B cell (primary cell): Measurements from ENCODE around the gene MRPS12. TPM values are rescaled to one million over a fixed set of nuclear protein-coding genes. Genes with fewer than 3 reads are reported as not detected.
"Not testable (repeated sequence)": the region's sequence is repeated elsewhere in the genome, so short reads cannot be mapped to it uniquely, and the experiment has no call there.

Experiments
- ATAC-seq: fragments of 200-7000 bp; cut with Tn5 transposase; one replicate; pipeline ENCODE4 v1.10.0; 2021; ENCODE audit warnings: low read depth, mild to moderate bottlenecking, moderate number of reproducible peaks, moderate library complexity
- CTCF ChIA-PET: fragments of 350-600 bp; sonication (Branson Sonifier 250); formaldehyde crosslinking; loops from one replicate; lab custom pipeline; 2021; ENCODE audit warnings: antibody characterized with exemption, inconsistent platforms; lab: Charles Lee
- POLR2A ChIA-PET: fragments of 350-600 bp; sonication (Branson Sonifier 250); formaldehyde crosslinking; loops from one replicate; lab custom pipeline; 2021; ENCODE audit warnings: antibody characterized with exemption; lab: Charles Lee
- DNase-seq: peaks from one replicate; pipeline ENCODE4 v3.0.0; 2013
- H2AFZ ChIP-seq: 2 replicates; pipeline ENCODE4 v1.6.1; 2012; ENCODE audit warnings: mild to moderate bottlenecking, low read depth, low read length; ENCODE audit not compliant: insufficient read depth, poor library complexity, severe bottlenecking
- H3K27ac ChIP-seq, 2 donors: 1 replicate in 1 of 2; 2 replicates in 1 of 2; pipeline ENCODE4 v1.5.1; 2012 to 2013; ENCODE audit warnings: low read length in 2 of 2, mild to moderate bottlenecking in 2 of 2, moderate library complexity in 1 of 2
- H3K27me3 ChIP-seq, 4 experiments: fragments of 200-600 bp in 1 of 4; sonication (generic) in 1 of 4; replicated peaks in 1 of 4; 1 replicate in 2 of 4; 2 replicates in 2 of 4; pipeline versions ENCODE4 v1.6.1 to v1.7.0; 2013 to 2016; ENCODE audit warnings: low read length in 3 of 4, mild to moderate bottlenecking in 2 of 4, mixed read lengths in 1 of 4, moderate library complexity in 1 of 4; ENCODE audit not compliant: insufficient read depth in 4 of 4, control insufficient read depth in 3 of 4; ENCODE audit errors: control extremely low read depth in 1 of 4
- H3K36me3 ChIP-seq, 2 experiments: replicated peaks in 1 of 2; 1 replicate in 1 of 2; 2 replicates in 1 of 2; pipeline versions ENCODE4 v1.6.1 to v1.7.1; 2013; ENCODE audit warnings: low read length in 1 of 2; ENCODE audit not compliant: insufficient read depth in 2 of 2, control insufficient read depth in 1 of 2; ENCODE audit errors: control extremely low read depth in 1 of 2, extremely low read depth in 1 of 2
- H3K4me1 ChIP-seq, 2 donors: fragments of 200-600 bp in 1 of 2; sonication (generic) in 1 of 2; 1 replicate in 1 of 2; 2 replicates in 1 of 2; pipeline versions ENCODE4 v1.5.1 to v1.6.1; 2013 to 2017; ENCODE audit warnings: low read length in 2 of 2; ENCODE audit not compliant: control insufficient read depth in 2 of 2, insufficient read depth in 2 of 2
- H3K4me2 ChIP-seq: replicated peaks from 2 replicates; pipeline ENCODE3; 2012; ENCODE audit warnings: mild to moderate bottlenecking, low read depth, low read length; ENCODE audit not compliant: poor library complexity, severe bottlenecking
- H3K4me3 ChIP-seq, 5 experiments: fragments of 200-600 bp in 1 of 5; sonication (generic) in 1 of 5; 1 replicate in 3 of 5; 2 replicates in 2 of 5; pipeline versions ENCODE4 v1.5.1 to v1.7.0; 2011 to 2016; ENCODE audit warnings: low read length in 4 of 5, mild to moderate bottlenecking in 4 of 5, low read depth in 2 of 5, control low read depth in 1 of 5, moderate library complexity in 1 of 5; ENCODE audit not compliant: insufficient read depth in 1 of 5; ENCODE audit errors: control extremely low read depth in 1 of 5, extremely low read depth in 1 of 5
- H3K79me2 ChIP-seq: fragments of 200-600 bp; sonication (generic); one replicate; pipeline ENCODE4 v1.6.0; 2016; ENCODE audit warnings: low read length; ENCODE audit not compliant: control insufficient read depth, insufficient read depth
- H3K9ac ChIP-seq: fragments of 200-600 bp; sonication (generic); 2 replicates; pipeline ENCODE4 v1.6.1; 2017; ENCODE audit warnings: mild to moderate bottlenecking, low read length, moderate library complexity
- H3K9me3 ChIP-seq, 3 donors: one replicate each; pipeline versions ENCODE4 v1.6.1 to v1.7.1; 2013; ENCODE audit warnings: low read length in 2 of 3; ENCODE audit not compliant: control insufficient read depth in 2 of 3, insufficient read depth in 1 of 3; ENCODE audit errors: control extremely low read depth in 1 of 3
- H4K20me1 ChIP-seq: 2 replicates; pipeline ENCODE4 v1.6.0; 2012; ENCODE audit warnings: mild to moderate bottlenecking, low read length; ENCODE audit not compliant: insufficient read depth, control insufficient read depth, poor library complexity, severe bottlenecking
- H3K27ac Mint-ChIP-seq: one replicate; pipeline ENCODE4 v1.8.0; 2021; ENCODE audit warnings: mixed read lengths
- H3K27me3 Mint-ChIP-seq: one replicate; pipeline ENCODE4 v1.8.0; 2021; ENCODE audit warnings: mixed read lengths
- H3K4me1 Mint-ChIP-seq: one replicate; pipeline ENCODE4 v1.8.0; 2021; ENCODE audit warnings: mixed read lengths
- H3K4me3 Mint-ChIP-seq: one replicate; pipeline ENCODE4 v1.8.0; 2021; ENCODE audit warnings: mixed read lengths
- H3K9me3 Mint-ChIP-seq: one replicate; pipeline ENCODE4 v1.8.0; 2022; ENCODE audit warnings: mixed read lengths; ENCODE audit not compliant: insufficient read depth
- CTCF ChIP-seq: fragments of 200-600 bp; IDR thresholded peaks from one replicate; pipeline ENCODE4 v1.8.0; 2022; ENCODE audit warnings: antibody characterized with exemption, mild to moderate bottlenecking
- EZH2 ChIP-seq: IDR thresholded peaks from 2 replicates; pipeline ENCODE4 v1.6.1; 2012; ENCODE audit warnings: borderline replicate concordance, low read depth, mild to moderate bottlenecking, moderate library complexity, low read length; ENCODE audit not compliant: insufficient read depth, poor library complexity, severe bottlenecking
- WGBS: methylation state at CpG from one replicate; pipeline ENCODE4 v1.1.5; 2013; ENCODE audit warnings: missing lambda C conversion rate; ENCODE audit not compliant: insufficient coverage; 5-methylcytosine and 5-hydroxymethylcytosine counted together
- intact Hi-C: fragments of 100-400 bp; cut with micrococcal nuclease; formaldehyde crosslinking; loops from one replicate; pipeline ENCODE4 v1.10.0; 2022
- polyA plus RNA-seq: library from polyadenylated mRNA; depleted of rRNA; stranded (reverse); fragments of >200 nt; gene quantifications from 2 replicates; pipeline ENCODE4 v1.2.3, GENCODE V29; 2012
- total RNA-seq, 2 donors: library from RNA; stranded (reverse); fragments of 120-200 nt in 1 of 2; gene quantifications; 1 replicate in 1 of 2; 2 replicates in 1 of 2; pipeline versions ENCODE4 v1.2.3 to v1.2.4, GENCODE V29; 2013 to 2022

Gene MRPS12
- total and polyA plus RNA-seq, 2 donors (not counting 1 experiment from before 2014, with no cell fraction given), result 27.0 to 30.3 TPM

GRCh38 chr19:38933544-38933943 lies 2.8 kb downstream of the MRPS12 start:
- no peaks in the 10 kb centered on the region for H3K27me3 ChIP-seq
- WGBS, result 100% methylated on average over 1 of the region's 4 CpGs
- Mint-ChIP-seq H3K4me3 (no peak overlapping the region), H3K4me1 (peaks cover 26% of the 10 kb centered on the region), H3K27ac (no peak overlapping the region), H3K9me3 (peaks cover 9% of the 10 kb centered on the region), H3K27me3 (no peaks in the 10 kb centered on the region)
- no peak overlapping the region for H3K4me3 ChIP-seq
- peaks cover 5% of the 10 kb centered on the region for H4K20me1 ChIP-seq
- H3K4me1 ChIP-seq, result peaks cover 19 to 28% of the 10 kb centered on the region in 2 donors
- ChIA-PET POLR2A (interaction anchor here (0.6 kb wide), 1 partner anchor 56 kb away, joined by 3 read pairs; the partner anchor contains the start of gene RINL), CTCF (interaction anchor here (0.5 to 5.6 kb wide), 11 partner anchors 12 to 559 kb away, joined by 3 to 55 read pairs (median 4); partner anchors contain the start of genes FAM98C and PSMD8)
- no peak overlapping the region for H2AFZ ChIP-seq
- H3K79me2 ChIP-seq, result peaks cover 22% of the 10 kb centered on the region
- H3K27ac ChIP-seq, result no peak overlapping the region
- DNase-seq (no peak), ATAC-seq (no peak)
- H3K9ac ChIP-seq, result no peak overlapping the region
- H3K9me3 ChIP-seq, result peaks cover 0 to 11% (median 0%) of the 10 kb centered on the region in 3 donors
- no peak for TF ChIP-seq CTCF
- TF ChIP-seq EZH2, result no peak
- intact Hi-C loops, result no loop called here
- H3K36me3 ChIP-seq, result peaks cover 0 to 18% of the 10 kb centered on the region in 2 experiments
- no peak overlapping the region for H3K4me2 ChIP-seq

- Histone ChIP-seq H3K27me3 (no peaks in the 10 kb centered on the region), H3K4me3 (no peak overlapping the region), H3K27ac (no peak overlapping the region), H3K9me3 (peaks cover 0 to 8% (median 0%) of the 10 kb centered on the region in 3 donors), H3K4me1 (no peaks in the 10 kb centered on the region), H2AFZ (no peak overlapping the region), H4K20me1 (no peaks in the 10 kb centered on the region), H3K9ac (no peak overlapping the region), H3K79me2 (no peaks in the 10 kb centered on the region), H3K4me2 (no peak overlapping the region), H3K36me3 (no peaks in the 10 kb centered on the region)
- CTCF ChIA-PET, result interaction anchor here (0.7 kb wide), 1 partner anchor 306 kb away, joined by 3 read pairs; no protein-coding TSS in a partner anchor
- intact Hi-C loops, result no loop called here
- no peak for ATAC-seq
- peaks cover 6% of the 10 kb centered on the region for H3K9me3 Mint-ChIP-seq
- no peaks in the 10 kb centered on the region for H3K4me1 Mint-ChIP-seq
- TF ChIP-seq EZH2 (no peak), CTCF (no peak)
- H3K27me3 Mint-ChIP-seq, result peaks cover 8% of the 10 kb centered on the region
- no peak for DNase-seq
- POLR2A ChIA-PET, result no interaction called here
- no peak overlapping the region for H3K27ac Mint-ChIP-seq
- no peak overlapping the region for H3K4me3 Mint-ChIP-seq
- 41% methylated on average over 5 of the region's 5 CpGs for WGBS
These were observed 9.2 kb downstream of the MRPS12 start for GRCh38 chr19:38939957-38940356.

GRCh38 chr19:38941466-38941865 lies 10.7 kb downstream of the MRPS12 start:
- DNase-seq, H3K9ac ChIP-seq, H3K27me3 ChIP-seq, H3K4me1 Mint-ChIP-seq, H4K20me1 ChIP-seq, H3K27ac ChIP-seq, H3K4me1 ChIP-seq, intact Hi-C loops, CTCF ChIA-PET, H2AFZ ChIP-seq, POLR2A ChIA-PET, H3K9me3 Mint-ChIP-seq, H3K4me3 ChIP-seq, H3K27ac Mint-ChIP-seq, H3K9me3 ChIP-seq, H3K79me2 ChIP-seq, H3K27me3 Mint-ChIP-seq, H3K36me3 ChIP-seq, H3K4me2 ChIP-seq, H3K4me3 Mint-ChIP-seq, ATAC-seq: not testable (repeated sequence)
- 67% methylated on average over 1 of the region's 5 CpGs for WGBS
